B cell (primary cell): Measurements from ENCODE around the gene NUMBL.

Experiments
- EZH2 ChIP-seq: IDR thresholded peaks from 2 replicates; pipeline ENCODE4 v1.6.1; 2012; ENCODE audit warnings: borderline replicate concordance, low read depth, mild to moderate bottlenecking, moderate library complexity, low read length; ENCODE audit not compliant: insufficient read depth, poor library complexity, severe bottlenecking
- TF ChIP-seq, protein P1 (sequence below): fragments of 200-600 bp; IDR thresholded peaks from one replicate; pipeline ENCODE4 v1.8.0; 2022; ENCODE audit warnings: antibody characterized with exemption, mild to moderate bottlenecking

DNA sequence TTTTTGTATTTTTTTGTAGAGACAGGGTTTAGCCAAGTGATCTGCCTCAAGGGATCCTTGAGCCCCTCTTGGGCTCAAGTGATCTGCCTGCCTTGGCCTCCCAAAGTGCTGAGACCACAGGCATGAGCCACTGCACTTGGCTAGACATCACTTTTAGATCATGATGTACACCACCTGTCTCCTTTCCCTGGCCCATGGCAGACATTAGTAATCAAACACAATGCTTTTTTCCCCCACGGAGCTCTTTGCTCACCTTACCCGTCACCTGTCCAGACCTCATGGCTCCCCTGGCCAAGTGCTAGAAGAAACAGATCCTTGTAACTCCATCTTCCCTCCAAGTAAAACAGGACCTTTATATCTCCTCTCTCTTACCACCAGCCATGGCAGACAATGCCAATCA is 18.4 kb downstream of the NUMBL start:
- TF ChIP-seq, protein P1, sequence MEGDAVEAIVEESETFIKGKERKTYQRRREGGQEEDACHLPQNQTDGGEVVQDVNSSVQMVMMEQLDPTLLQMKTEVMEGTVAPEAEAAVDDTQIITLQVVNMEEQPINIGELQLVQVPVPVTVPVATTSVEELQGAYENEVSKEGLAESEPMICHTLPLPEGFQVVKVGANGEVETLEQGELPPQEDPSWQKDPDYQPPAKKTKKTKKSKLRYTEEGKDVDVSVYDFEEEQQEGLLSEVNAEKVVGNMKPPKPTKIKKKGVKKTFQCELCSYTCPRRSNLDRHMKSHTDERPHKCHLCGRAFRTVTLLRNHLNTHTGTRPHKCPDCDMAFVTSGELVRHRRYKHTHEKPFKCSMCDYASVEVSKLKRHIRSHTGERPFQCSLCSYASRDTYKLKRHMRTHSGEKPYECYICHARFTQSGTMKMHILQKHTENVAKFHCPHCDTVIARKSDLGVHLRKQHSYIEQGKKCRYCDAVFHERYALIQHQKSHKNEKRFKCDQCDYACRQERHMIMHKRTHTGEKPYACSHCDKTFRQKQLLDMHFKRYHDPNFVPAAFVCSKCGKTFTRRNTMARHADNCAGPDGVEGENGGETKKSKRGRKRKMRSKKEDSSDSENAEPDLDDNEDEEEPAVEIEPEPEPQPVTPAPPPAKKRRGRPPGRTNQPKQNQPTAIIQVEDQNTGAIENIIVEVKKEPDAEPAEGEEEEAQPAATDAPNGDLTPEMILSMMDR, result no peak
- TF ChIP-seq EZH2, result no peak
